ENCODE measurements around the gene ST6GAL1.

The ST6GAL1 gene

GRCh38 chr3:186955898-186956696, 25.8 kb downstream of the ST6GAL1 start:
- Histone ChIP-seq H3K36me3 (ENCODE audit: control insufficient read depth in 1 of 2, insufficient read depth in 2 of 2, low read length in 2 of 2) (no peaks in the 10 kb centered on the region), H2BK12ac (ENCODE audit: low read length) (no peak overlapping the region), H2BK120ac (ENCODE audit: insufficient read depth, low read length, poor library complexity) (no peak overlapping the region), H3K18ac (ENCODE audit: low read length) (no peak overlapping the region), H4K12ac (ENCODE audit: low read depth, low read length) (no peak overlapping the region), H3K4me3 (ENCODE audit: low read depth, low read length) (no peak overlapping the region), H3K9ac (ENCODE audit: low read length) (no peak overlapping the region), H3K4me2 (ENCODE audit: low read length) (no peak overlapping the region), H3K79me2 (ENCODE audit: control insufficient read depth, insufficient read depth, low read length, poor library complexity) (no peaks in the 10 kb centered on the region), H3K4me1 (ENCODE audit: control insufficient read depth in 1 of 2, insufficient read depth in 2 of 2, low read length in 2 of 2) (no peaks in the 10 kb centered on the region), H4K8ac (ENCODE audit: low read depth, low read length) (no peak overlapping the region), H3K79me1 (ENCODE audit: low read length) (no peaks in the 10 kb centered on the region), H3K27me3 (ENCODE audit: insufficient read depth, low read length) (no peaks in the 10 kb centered on the region), H3K9me3 (ENCODE audit: insufficient read depth, low read depth, low read length) (no peaks in the 10 kb centered on the region), H3K4ac (ENCODE audit: low read depth, low read length) (no peak overlapping the region), H3K14ac (ENCODE audit: low read length) (no peak overlapping the region), H3K23ac (ENCODE audit: low read length) (no peak overlapping the region), H3K27ac (ENCODE audit: low read depth, low read length) (no peak overlapping the region), H4K91ac (ENCODE audit: low read depth, low read length) (no peak overlapping the region), H2BK5ac (ENCODE audit: low read depth, low read length, poor library complexity) (no peak overlapping the region), H2AK5ac (ENCODE audit: low read length) (no peak overlapping the region), H2AFZ (ENCODE audit: insufficient read depth, low read length, poor library complexity) (no peak overlapping the region)
- WGBS (ENCODE audit: extremely low coverage, insufficient coverage, insufficient read length): no CpG with 5 or more reads among the region's 9 CpGs
- DNase-seq: peak; percentile 77 to 92

DNA sequence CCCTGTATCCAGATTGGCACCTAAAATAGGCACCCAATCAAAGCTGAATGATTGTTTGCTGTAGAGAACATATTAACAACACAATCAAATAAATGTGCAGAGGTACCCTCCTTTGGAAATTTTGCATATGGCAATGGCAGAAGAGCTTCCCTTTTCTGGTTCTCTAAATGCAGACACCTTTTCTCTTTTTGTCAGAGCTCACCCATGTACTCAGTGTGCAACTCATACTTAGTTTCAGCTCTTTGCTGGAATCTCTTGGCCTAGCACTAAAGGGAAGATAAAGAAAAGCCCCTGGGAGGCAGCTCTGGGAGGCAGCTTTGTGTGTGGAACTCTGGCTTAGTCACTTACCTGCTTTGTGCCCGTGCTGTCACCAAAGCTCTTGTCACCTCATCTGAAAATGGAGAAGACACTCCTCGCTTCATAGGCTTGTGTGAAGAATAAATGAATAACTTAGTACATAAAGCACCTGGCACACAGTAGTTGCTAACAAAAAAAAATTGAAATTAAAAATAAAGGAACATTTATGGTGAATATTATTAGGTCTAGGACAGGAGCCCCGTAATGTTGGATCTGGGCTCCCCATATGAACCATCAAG, 28.8 kb downstream of the ST6GAL1 start:
- Histone ChIP-seq H2AK5ac (ENCODE audit: low read length) (no peak overlapping the region), H3K79me2 (ENCODE audit: control insufficient read depth, insufficient read depth, low read length, poor library complexity) (no peaks in the 10 kb centered on the region), H3K9ac (ENCODE audit: low read length) (no peak overlapping the region), H3K4me2 (ENCODE audit: low read length) (no peak overlapping the region), H4K12ac (ENCODE audit: low read depth, low read length) (no peak overlapping the region), H3K27me3 (ENCODE audit: insufficient read depth, low read length) (no peaks in the 10 kb centered on the region), H2BK5ac (ENCODE audit: low read depth, low read length, poor library complexity) (no peak overlapping the region), H3K9me3 (ENCODE audit: insufficient read depth, low read depth, low read length) (no peaks in the 10 kb centered on the region), H3K4me1 (ENCODE audit: control insufficient read depth in 1 of 2, insufficient read depth in 2 of 2, low read length in 2 of 2) (no peaks in the 10 kb centered on the region), H3K4me3 (ENCODE audit: low read depth, low read length) (no peak overlapping the region), H2BK120ac (ENCODE audit: insufficient read depth, low read length, poor library complexity) (no peak overlapping the region), H3K23ac (ENCODE audit: low read length) (no peak overlapping the region), H3K14ac (ENCODE audit: low read length) (no peak overlapping the region), H2AFZ (ENCODE audit: insufficient read depth, low read length, poor library complexity) (no peak overlapping the region), H4K8ac (ENCODE audit: low read depth, low read length) (no peak overlapping the region), H3K18ac (ENCODE audit: low read length) (no peak overlapping the region), H4K91ac (ENCODE audit: low read depth, low read length) (no peak overlapping the region), H3K36me3 (ENCODE audit: control insufficient read depth in 1 of 2, insufficient read depth in 2 of 2, low read length in 2 of 2) (no peaks in the 10 kb centered on the region), H3K79me1 (ENCODE audit: low read length) (no peaks in the 10 kb centered on the region), H2BK12ac (ENCODE audit: low read length) (no peak overlapping the region), H3K4ac (ENCODE audit: low read depth, low read length) (no peak overlapping the region), H3K27ac (ENCODE audit: low read depth, low read length) (no peak overlapping the region)
- WGBS (ENCODE audit: extremely low coverage, insufficient coverage, insufficient read length): no CpG with 5 or more reads among the region's 3 CpGs
- no peak for DNase-seq

GRCh38 chr3:186960347-186960746, 30.0 kb downstream of the ST6GAL1 start:
- no peak overlapping the region for H2BK5ac ChIP-seq (ENCODE audit: low read depth, low read length, poor library complexity)
- no peaks in the 10 kb centered on the region for H3K9me3 ChIP-seq (ENCODE audit: insufficient read depth, low read depth, low read length)
- no peak overlapping the region for H2AFZ ChIP-seq (ENCODE audit: insufficient read depth, low read length, poor library complexity)
- H2BK120ac ChIP-seq (ENCODE audit: insufficient read depth, low read length, poor library complexity): no peak overlapping the region
- H3K14ac ChIP-seq (ENCODE audit: low read length): no peak overlapping the region
- no peaks in the 10 kb centered on the region for H3K27me3 ChIP-seq (ENCODE audit: insufficient read depth, low read length)
- no peak overlapping the region for H4K91ac ChIP-seq (ENCODE audit: low read depth, low read length)
- no peak for DNase-seq
- H3K4ac ChIP-seq (ENCODE audit: low read depth, low read length): no peak overlapping the region
- no peak overlapping the region for H3K4me3 ChIP-seq (ENCODE audit: low read depth, low read length)
- no peak overlapping the region for H2BK12ac ChIP-seq (ENCODE audit: low read length)
- no peaks in the 10 kb centered on the region for H3K79me1 ChIP-seq (ENCODE audit: low read length)
- no peaks in the 10 kb centered on the region for H3K4me1 ChIP-seq (ENCODE audit: control insufficient read depth in 1 of 2, insufficient read depth in 2 of 2, low read length in 2 of 2)
- no peak overlapping the region for H3K18ac ChIP-seq (ENCODE audit: low read length)
- H3K79me2 ChIP-seq (ENCODE audit: control insufficient read depth, insufficient read depth, low read length, poor library complexity): no peaks in the 10 kb centered on the region
- WGBS (ENCODE audit: extremely low coverage, insufficient coverage, insufficient read length): no CpG with 5 or more reads among the region's 4 CpGs
- H3K4me2 ChIP-seq (ENCODE audit: low read length): no peak overlapping the region
- no peak overlapping the region for H4K8ac ChIP-seq (ENCODE audit: low read depth, low read length)
- H3K23ac ChIP-seq (ENCODE audit: low read length): no peak overlapping the region
- H4K12ac ChIP-seq (ENCODE audit: low read depth, low read length): no peak overlapping the region
- H3K36me3 ChIP-seq (ENCODE audit: control insufficient read depth in 1 of 2, insufficient read depth in 2 of 2, low read length in 2 of 2): no peaks in the 10 kb centered on the region
- no peak overlapping the region for H2AK5ac ChIP-seq (ENCODE audit: low read length)
- no peak overlapping the region for H3K27ac ChIP-seq (ENCODE audit: low read depth, low read length)
- H3K9ac ChIP-seq (ENCODE audit: low read length): no peak overlapping the region

DNA sequence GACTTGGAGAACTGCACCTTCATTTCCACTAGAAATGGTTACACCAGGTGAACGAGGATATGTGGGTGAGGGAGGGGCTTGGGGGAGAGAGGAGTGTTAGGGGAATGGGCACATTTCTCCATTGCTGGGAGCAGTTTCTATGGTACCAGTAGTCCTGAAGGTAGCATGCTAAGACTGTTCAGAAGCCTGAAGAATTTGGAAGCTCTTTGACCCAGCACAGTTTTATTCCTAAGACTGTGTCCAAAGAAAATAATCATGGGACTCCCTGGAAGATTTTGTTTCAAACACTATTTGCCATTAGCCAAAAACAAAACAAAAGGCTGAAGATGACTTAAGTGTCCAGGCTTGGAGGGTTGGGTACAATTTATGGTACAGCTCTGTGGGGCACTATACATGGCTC, 32.1 kb downstream of the ST6GAL1 start:
- no peak overlapping the region for H4K12ac ChIP-seq (ENCODE audit: low read depth, low read length)
- H3K4me3 ChIP-seq (ENCODE audit: low read depth, low read length): no peak overlapping the region
- no peaks in the 10 kb centered on the region for H3K79me2 ChIP-seq (ENCODE audit: control insufficient read depth, insufficient read depth, low read length, poor library complexity)
- no peak overlapping the region for H2BK120ac ChIP-seq (ENCODE audit: insufficient read depth, low read length, poor library complexity)
- H3K4me1 ChIP-seq (ENCODE audit: control insufficient read depth in 1 of 2, insufficient read depth in 2 of 2, low read length in 2 of 2): no peaks in the 10 kb centered on the region
- no peak overlapping the region for H4K8ac ChIP-seq (ENCODE audit: low read depth, low read length)
- H3K79me1 ChIP-seq (ENCODE audit: low read length): no peaks in the 10 kb centered on the region
- no CpG with 5 or more reads among the region's 1 CpG for WGBS (ENCODE audit: extremely low coverage, insufficient coverage, insufficient read length)
- no peak overlapping the region for H2AFZ ChIP-seq (ENCODE audit: insufficient read depth, low read length, poor library complexity)
- H3K23ac ChIP-seq (ENCODE audit: low read length): no peak overlapping the region
- H3K27ac ChIP-seq (ENCODE audit: low read depth, low read length): no peak overlapping the region
- no peak overlapping the region for H3K4me2 ChIP-seq (ENCODE audit: low read length)
- no peak overlapping the region for H3K9ac ChIP-seq (ENCODE audit: low read length)
- no peak overlapping the region for H3K4ac ChIP-seq (ENCODE audit: low read depth, low read length)
- no peak overlapping the region for H2BK5ac ChIP-seq (ENCODE audit: low read depth, low read length, poor library complexity)
- no peak overlapping the region for H3K14ac ChIP-seq (ENCODE audit: low read length)
- no peak overlapping the region for H2BK12ac ChIP-seq (ENCODE audit: low read length)
- H3K9me3 ChIP-seq (ENCODE audit: insufficient read depth, low read depth, low read length): no peaks in the 10 kb centered on the region
- no peak overlapping the region for H3K18ac ChIP-seq (ENCODE audit: low read length)
- no peak overlapping the region for H4K91ac ChIP-seq (ENCODE audit: low read depth, low read length)
- DNase-seq: no peak
- H3K27me3 ChIP-seq (ENCODE audit: insufficient read depth, low read length): no peaks in the 10 kb centered on the region
- no peak overlapping the region for H2AK5ac ChIP-seq (ENCODE audit: low read length)
- H3K36me3 ChIP-seq (ENCODE audit: control insufficient read depth in 1 of 2, insufficient read depth in 2 of 2, low read length in 2 of 2): no peaks in the 10 kb centered on the region
